K562 (cell line): Measurements from ENCODE around the gene TPK1. TPM values are rescaled to one million over a fixed set of nuclear protein-coding genes. Genes with fewer than 3 reads are reported as not detected.
"Not testable (repeated sequence)": the region's sequence is repeated elsewhere in the genome, so short reads cannot be mapped to it uniquely, and the experiment has no call there.

ENCODE experiments used
- ATAC-seq: fragments of 200-7000 bp; cut with Tn5 transposase; 3 replicates; pipeline ENCODE4 v1.9.1; 2020; ENCODE audit warnings: moderate library complexity
- BruUV-seq: library from RNA; stranded (reverse); fragments of 400-500 nt; replicated peaks from 2 replicates; lab custom pipeline; 2021; lab: Mats Ljungman, UMichigan
- CTCF ChIA-PET: fragments of 300-600 bp; formaldehyde crosslinking; extraction: SDS; loops from one replicate; lab custom pipeline; 2021; ENCODE audit warnings: low intra/inter-chr PET ratio; lab: Yijun Ruan, JAX
- POLR2A ChIA-PET: fragments of 300-600, 350-650 bp; sonication (Branson Sonifier 250); formaldehyde crosslinking; extraction: SDS; loops from one replicate; lab custom pipeline; 2021; ENCODE audit warnings: antibody characterized with exemption, inconsistent platforms; lab: Yijun Ruan, JAX
- DNase-seq, 4 experiments: peaks; one replicate each; pipeline versions ENCODE4 v3.0.0 to v3.0.0-alpha.2; 2011 to 2018; ENCODE audit warnings: low spot score in 3 of 4, mixed read lengths in 3 of 4; ENCODE audit errors: extremely low read depth in 1 of 4
- FAIRE-seq: peaks from 2 replicates; lab custom pipeline; 2011; peaks lifted over from hg19 to GRCh38; lab: Jason Lieb, UNC
- H2AFZ ChIP-seq: 2 replicates; pipeline ENCODE4 v1.6.0; 2011; ENCODE audit warnings: low read depth, low read length, control low read depth, inconsistent platforms
- H3K27ac ChIP-seq: fragments of 200-600 bp; 3 replicates; pipeline ENCODE4 v1.8.0; 2011; ENCODE audit warnings: low read depth, mild to moderate bottlenecking, control low read depth, inconsistent platforms, low read length, moderate library complexity, mixed read lengths; ENCODE audit errors: extremely low read depth
- H3K27me3 ChIP-seq, 2 experiments: fragments of 300-600 bp in 1 of 2; 2 replicates in 1 of 2; 3 replicates in 1 of 2; pipeline versions ENCODE4 v1.6.0 to v1.8.0; 2011; ENCODE audit warnings: inconsistent platforms in 2 of 2, low read length in 2 of 2, mild to moderate bottlenecking in 1 of 2, mixed read lengths in 1 of 2, moderate library complexity in 1 of 2; ENCODE audit not compliant: control insufficient read depth in 2 of 2, insufficient read depth in 2 of 2
- H3K36me3 ChIP-seq: fragments of 300-600 bp; 3 replicates; pipeline ENCODE4 v1.8.0; 2011; ENCODE audit warnings: mild to moderate bottlenecking, low read length, inconsistent platforms; ENCODE audit not compliant: control insufficient read depth, insufficient read depth
- H3K4me1 ChIP-seq, 2 experiments: fragments of 200-600 bp in 1 of 2; replicated peaks in 1 of 2; 2 replicates in 1 of 2; 3 replicates in 1 of 2; pipeline versions ENCODE4 v1.5.1 to v1.8.0; 2011; ENCODE audit warnings: inconsistent platforms in 2 of 2, low read length in 2 of 2, mild to moderate bottlenecking in 1 of 2, mixed read lengths in 1 of 2, moderate library complexity in 1 of 2; ENCODE audit not compliant: control insufficient read depth in 2 of 2, insufficient read depth in 2 of 2
- H3K4me2 ChIP-seq: 2 replicates; pipeline ENCODE4 v1.6.1; 2011; ENCODE audit warnings: low read length, control low read depth, inconsistent platforms, mixed read lengths; ENCODE audit not compliant: insufficient read depth
- H3K4me3 ChIP-seq: fragments of 200-600 bp; sonication (generic), shearing (Covaris generic); 2 replicates; pipeline ENCODE4 v1.5.1; 2016; ENCODE audit warnings: control low read depth, inconsistent platforms
- H3K79me2 ChIP-seq: fragments of 200-600 bp; 3 replicates; pipeline ENCODE4 v1.8.0; 2011; ENCODE audit warnings: low read length, inconsistent platforms; ENCODE audit not compliant: control insufficient read depth, insufficient read depth
- H3K9ac ChIP-seq, 2 experiments: 2 replicates each; pipeline versions ENCODE4 v1.6.0 to v1.6.1; 2011; ENCODE audit warnings: low read depth in 2 of 2, low read length in 2 of 2, control low read depth in 1 of 2, inconsistent platforms in 1 of 2, mild to moderate bottlenecking in 1 of 2, mixed read lengths in 1 of 2; ENCODE audit not compliant: insufficient read depth in 1 of 2
- H3K9me1 ChIP-seq: one replicate; pipeline ENCODE4 v1.6.0; 2011; ENCODE audit warnings: inconsistent platforms, mild to moderate bottlenecking, low read length, moderate library complexity; ENCODE audit not compliant: control insufficient read depth, insufficient read depth
- H3K9me3 ChIP-seq: replicated peaks from 2 replicates; pipeline ENCODE4 v1.5.1; 2011; ENCODE audit warnings: low read depth, low read length, inconsistent platforms; ENCODE audit not compliant: control insufficient read depth, insufficient read depth
- H4K20me1 ChIP-seq: replicated peaks from 2 replicates; pipeline ENCODE4 v1.6.1; 2011; ENCODE audit warnings: low read length, inconsistent platforms, mixed read lengths; ENCODE audit not compliant: control insufficient read depth, insufficient read depth
- ATF1 ChIP-seq, 2 experiments: fragments of 450-650 bp in 1 of 2; IDR thresholded peaks; 2 replicates each; pipeline ENCODE4 v1.6.1; 2016; ENCODE audit warnings: missing compliant biosample characterization in 1 of 2, missing genetic modification characterization in 1 of 2
- C11orf30 ChIP-seq: fragments of 450-650 bp; IDR thresholded peaks from 2 replicates; pipeline ENCODE4 v1.6.1; 2016; ENCODE audit warnings: low read depth, mild to moderate bottlenecking
- CHD1 ChIP-seq: fragments of 200-600 bp; sonication (generic); IDR thresholded peaks from one replicate; pipeline ENCODE4 v1.6.1; 2012; ENCODE audit warnings: mild to moderate bottlenecking, moderate library complexity, low read length, inconsistent platforms
- EP400 ChIP-seq: fragments of 450-650 bp; IDR thresholded peaks from 2 replicates; pipeline ENCODE4 v1.6.1; 2017; ENCODE audit warnings: antibody characterized with exemption, mild to moderate bottlenecking, moderate library complexity
- MAFG ChIP-seq: fragments of 450-650 bp; conservative IDR thresholded peaks from 2 replicates; pipeline ENCODE4 v1.6.1; 2016; ENCODE audit warnings: missing genetic modification characterization, missing compliant biosample characterization
- PATZ1 ChIP-seq: fragments of 250-450 bp; sonication (Bioruptor Pico); IDR thresholded peaks from 2 replicates; pipeline ENCODE4 v1.5.0; 2020; ENCODE audit warnings: mild to moderate bottlenecking, borderline replicate concordance
- POLR2G ChIP-seq: fragments of 200-400 bp; formaldehyde crosslinking; IDR thresholded peaks from 2 replicates; pipeline ENCODE4 v1.6.1; 2017; ENCODE audit warnings: low read depth, mild to moderate bottlenecking, antibody characterized with exemption, low read length, moderate library complexity
- RBBP5 ChIP-seq: fragments of 200-600 bp; sonication (generic); IDR thresholded peaks from 2 replicates; pipeline ENCODE4 v1.6.1; 2012; ENCODE audit warnings: borderline replicate concordance, mild to moderate bottlenecking, low read length, control low read depth, inconsistent platforms; ENCODE audit not compliant: insufficient read depth, poor library complexity, severe bottlenecking
- SREBF2 ChIP-seq: sonication (generic); formaldehyde crosslinking; IDR thresholded peaks from 2 replicates; pipeline ENCODE4 v1.4.0; 2020; ENCODE audit warnings: mild to moderate bottlenecking, missing genetic modification reagents
- ZFP91 ChIP-seq: sonication (generic); formaldehyde crosslinking; IDR thresholded peaks from 2 replicates; pipeline ENCODE4 v1.8.0; 2022; ENCODE audit warnings: mild to moderate bottlenecking, missing genetic modification reagents
- ZNF143 ChIP-seq: sonication (generic); formaldehyde crosslinking; IDR thresholded peaks from 2 replicates; pipeline ENCODE4 v1.9.0; 2022; ENCODE audit warnings: mild to moderate bottlenecking, missing genetic modification reagents
- ZNF146 ChIP-seq: IDR thresholded peaks from one replicate; pipeline ENCODE4 v1.6.1; 2018; ENCODE audit warnings: missing compliant biosample characterization; ENCODE audit not compliant: unreplicated experiment
- ZNF232 ChIP-seq: sonication (generic); formaldehyde crosslinking; IDR thresholded peaks from 2 replicates; pipeline ENCODE4 v1.8.0; 2022; ENCODE audit warnings: mild to moderate bottlenecking, missing genetic modification reagents
- ZNF316 ChIP-seq: fragments of 450-650 bp; IDR thresholded peaks from 2 replicates; pipeline ENCODE4 v1.6.1; 2016
- WGBS: fragments of 100-300 bp; shearing (Covaris generic); methylation state at CpG from one replicate; pipeline ENCODE4 v1.1.6; 2016; ENCODE audit warnings: low coverage, mixed read lengths; ENCODE audit not compliant: insufficient coverage; ENCODE audit errors: missing lambda C conversion rate; 5-methylcytosine and 5-hydroxymethylcytosine counted together
- in situ Hi-C: fragments of 300-500 bp; cut with MboI; formaldehyde crosslinking; loops from 4 replicates; pipeline ENCODE4 v1.15.0; 2018; ENCODE audit warnings: inconsistent platforms, mixed read lengths
- intact Hi-C: fragments of 100-400 bp; cut with micrococcal nuclease; formaldehyde crosslinking; loops from 2 replicates; pipeline ENCODE4 v1.14.2; 2022
- polyA plus RNA-seq, 8 experiments: library from polyadenylated mRNA; depleted of rRNA in 4 of 8; stranded (reverse) in 5 of 8; unstranded in 3 of 8; fragments of >200 nt; fragmentation: Nextera tagmentation in 2 of 8; fragmentation: Illumina TruSeq in 1 of 8; extraction: Ambion mirVana in 2 of 8; extraction: Trizol in 1 of 8; gene quantifications; 2 replicates each; pipeline versions ENCODE4 v1.2.1 to v1.2.3, GENCODE V29; 2011 to 2014; ENCODE audit warnings: inconsistent platforms in 1 of 8, missing spikeins in 1 of 8
- total RNA-seq, 7 experiments: library from RNA; depleted of rRNA in 6 of 7; stranded (reverse); fragments of >200 nt in 6 of 7; fragmentation: Illumina TruSeq in 2 of 7; extraction: Trizol in 2 of 7; gene quantifications; 2 replicates each; pipeline versions ENCODE4 v1.2.1 to v1.2.3, GENCODE V29; 2011 to 2021; ENCODE audit warnings: low replicate concordance in 1 of 7

Gene TPK1
- total and polyA plus RNA-seq, 9 of the 15 experiments (the other 6 are each of a cell fraction or from before 2014, with no cell fraction given), result 5.1 to 16.2 (median 9.2) TPM

GRCh38 chr7:144574753-144575152 is 261.1 kb downstream of the TPK1 start:
- CTCF ChIA-PET, in situ Hi-C loops, BruUV-seq: not testable (repeated sequence)

GRCh38 chr7:144568233-144568632 is 267.6 kb downstream of the TPK1 start:
- WGBS, result 0% methylated on average over 3 of the region's 3 CpGs
- no peaks in the 10 kb centered on the region for H3K27me3 ChIP-seq
- no peak for ATAC-seq
- no peak overlapping the region for H3K9ac ChIP-seq
- H3K36me3 ChIP-seq, result no peaks in the 10 kb centered on the region
- 0 out of 2 replicates have a peak, but pooled peaks cover 2% of the 10 kb centered on the region for H3K9me3 ChIP-seq
- BruUV-seq, result no TSS peak
- intact Hi-C loops (no loop called here), in situ Hi-C loops (no loop called here)
- H3K27ac ChIP-seq, result no peak overlapping the region
- no peak for DNase-seq
- H3K9me1 ChIP-seq, result no peaks in the 10 kb centered on the region
- no peak overlapping the region for H3K4me3 ChIP-seq
- H4K20me1 ChIP-seq, result no peaks in the 10 kb centered on the region
- no peaks in the 10 kb centered on the region for H3K4me1 ChIP-seq
- H2AFZ ChIP-seq, result no peak overlapping the region
- no peak overlapping the region for H3K4me2 ChIP-seq
- ChIA-PET CTCF (no interaction called here), POLR2A (no interaction called here)
- H3K79me2 ChIP-seq, result no peaks in the 10 kb centered on the region
- no peak for FAIRE-seq
- TF ChIP-seq EP400, result no peak
- TF ChIP-seq C11orf30, result peak; percentile 59
- no peak for TF ChIP-seq ZNF143 (CRISPR knock-in tag)
- peak; percentile 63 for TF ChIP-seq MAFG (tag)
- TF ChIP-seq RBBP5, result no peak
- no peak for TF ChIP-seq PATZ1 (CRISPR knock-in tag)
- TF ChIP-seq ZNF316, result peak; percentile 73
- no peak for TF ChIP-seq ATF1 (CRISPR knock-in tag; IDR thresholded peaks at IDR 0.05)
- no peak for TF ChIP-seq ATF1 (tag; IDR thresholded peaks at IDR 0.05)
- TF ChIP-seq SREBF2 (CRISPR knock-in tag), result no peak
- TF ChIP-seq ZFP91 (CRISPR knock-in tag), result no peak
- TF ChIP-seq CHD1, result no peak
- TF ChIP-seq POLR2G, result no peak
- no peak for TF ChIP-seq ZNF232

More at GRCh38 chr7:144574753-144575152, 261.1 kb downstream of the TPK1 start:
- H3K79me2 ChIP-seq, H3K27me3 ChIP-seq, DNase-seq, ATAC-seq, H3K36me3 ChIP-seq, H3K9me3 ChIP-seq, H3K9me1 ChIP-seq, H3K9ac ChIP-seq, H3K4me3 ChIP-seq, H3K27ac ChIP-seq, FAIRE-seq, H4K20me1 ChIP-seq, POLR2A ChIA-PET, intact Hi-C loops, H3K4me1 ChIP-seq, H2AFZ ChIP-seq, H3K4me2 ChIP-seq: not testable (repeated sequence)
- WGBS, result under 1% methylated on average over 5 of the region's 5 CpGs
- TF ChIP-seq ZNF146 (CRISPR knock-in tag), result peak; percentile 65
